ENCODE measurements around the gene LMCD1. TPM values are rescaled to one million over a fixed set of nuclear protein-coding genes. Genes with fewer than 3 reads are reported as not detected.
A peak's percentile ranks its signal among the peaks of the same experiment; 100 is the strongest.

LMCD1 gene
- total and polyA plus RNA-seq, 2 donors (not counting 1 experiment from before 2014, with no cell fraction given): 60.1 to 137 TPM

DNA sequence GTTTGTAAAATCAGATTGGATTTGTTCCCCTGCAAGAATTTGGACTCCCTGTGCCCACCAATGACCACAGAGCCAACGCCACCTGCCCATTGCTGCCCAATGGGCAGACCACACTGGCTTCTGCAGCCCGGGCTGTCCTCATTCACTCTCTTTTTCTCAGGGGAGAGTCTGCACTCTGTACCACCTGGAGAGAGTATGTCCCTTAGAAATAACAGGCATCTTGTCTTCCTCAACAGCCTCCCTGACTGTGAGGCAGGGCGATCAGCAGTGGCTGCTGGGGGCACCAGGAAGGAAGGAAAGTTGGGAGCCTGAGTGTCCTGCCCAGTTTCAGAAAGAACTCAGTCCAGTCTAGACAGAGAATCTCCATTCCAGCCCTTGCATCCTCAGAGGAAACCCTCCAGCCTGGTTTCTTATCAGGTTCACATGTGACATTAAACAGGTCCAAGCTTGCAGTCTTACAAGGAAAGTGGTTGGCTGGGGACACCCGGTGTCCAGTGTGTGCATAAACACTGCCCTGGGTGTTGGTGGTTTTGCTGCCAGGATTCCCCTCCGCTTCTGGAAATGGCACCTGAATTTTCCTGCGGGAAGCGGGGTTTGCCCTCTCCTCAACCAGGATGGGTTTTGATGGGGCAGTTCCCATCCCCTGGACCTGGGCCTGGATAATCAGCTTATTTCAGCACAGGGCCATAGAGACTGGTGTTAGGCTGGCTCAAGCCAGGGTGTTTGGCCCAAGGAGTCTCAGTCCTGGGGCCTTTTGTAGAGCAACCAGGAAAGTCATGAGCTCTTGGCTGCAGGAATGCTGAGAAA, 105.8 kb downstream of the LMCD1 start:
- Histone ChIP-seq H2AFZ (ENCODE audit: low read length) (no peak overlapping the region), H4K20me1 (ENCODE audit: control insufficient read depth, extremely low read depth, insufficient read depth, low read length) (no peaks in the 10 kb centered on the region), H3K79me2 (ENCODE audit: control insufficient read depth, insufficient read depth, low read length) (no peaks in the 10 kb centered on the region), H3K27ac (ENCODE audit: insufficient read depth, low read length) (no peak overlapping the region), H3K4me3 (replicated peaks in 1 of 4; ENCODE audit: control extremely low read depth in 1 of 4, insufficient read depth in 1 of 4, low read depth in 3 of 4, low read length in 4 of 4) (no peak overlapping the region), H3K9ac (ENCODE audit: insufficient read depth, low read length) (no peak overlapping the region), H3K27me3 (ENCODE audit: control insufficient read depth, insufficient read depth, low read length) (no peaks in the 10 kb centered on the region), H3K36me3 (ENCODE audit: control insufficient read depth, insufficient read depth, low read length) (no peaks in the 10 kb centered on the region), H3K4me1 (ENCODE audit: control insufficient read depth, extremely low read depth, insufficient read depth, low read length) (peaks cover 5% of the 10 kb centered on the region), H3K9me3 (ENCODE audit: control insufficient read depth, insufficient read depth, low read depth, low read length) (no peaks in the 10 kb centered on the region), H3K4me2 (ENCODE audit: extremely low read depth, insufficient read depth, low read length) (no peak overlapping the region)
- no peak for TF ChIP-seq EZH2 (IDR thresholded peaks at IDR 0.05; ENCODE audit: low read length, missing control alignments)
- TF ChIP-seq, protein P1, sequence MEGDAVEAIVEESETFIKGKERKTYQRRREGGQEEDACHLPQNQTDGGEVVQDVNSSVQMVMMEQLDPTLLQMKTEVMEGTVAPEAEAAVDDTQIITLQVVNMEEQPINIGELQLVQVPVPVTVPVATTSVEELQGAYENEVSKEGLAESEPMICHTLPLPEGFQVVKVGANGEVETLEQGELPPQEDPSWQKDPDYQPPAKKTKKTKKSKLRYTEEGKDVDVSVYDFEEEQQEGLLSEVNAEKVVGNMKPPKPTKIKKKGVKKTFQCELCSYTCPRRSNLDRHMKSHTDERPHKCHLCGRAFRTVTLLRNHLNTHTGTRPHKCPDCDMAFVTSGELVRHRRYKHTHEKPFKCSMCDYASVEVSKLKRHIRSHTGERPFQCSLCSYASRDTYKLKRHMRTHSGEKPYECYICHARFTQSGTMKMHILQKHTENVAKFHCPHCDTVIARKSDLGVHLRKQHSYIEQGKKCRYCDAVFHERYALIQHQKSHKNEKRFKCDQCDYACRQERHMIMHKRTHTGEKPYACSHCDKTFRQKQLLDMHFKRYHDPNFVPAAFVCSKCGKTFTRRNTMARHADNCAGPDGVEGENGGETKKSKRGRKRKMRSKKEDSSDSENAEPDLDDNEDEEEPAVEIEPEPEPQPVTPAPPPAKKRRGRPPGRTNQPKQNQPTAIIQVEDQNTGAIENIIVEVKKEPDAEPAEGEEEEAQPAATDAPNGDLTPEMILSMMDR (conservative IDR thresholded peaks at IDR 0.05 in 1 of 2, IDR thresholded peaks at IDR 0.05 in 1 of 2; ENCODE audit: low read depth in 1 of 2, low read length in 2 of 2): peak; percentile 69 to 83
- DNase-seq (ENCODE audit: low read depth in 2 of 2): peak; percentile 79 to 83

DNA sequence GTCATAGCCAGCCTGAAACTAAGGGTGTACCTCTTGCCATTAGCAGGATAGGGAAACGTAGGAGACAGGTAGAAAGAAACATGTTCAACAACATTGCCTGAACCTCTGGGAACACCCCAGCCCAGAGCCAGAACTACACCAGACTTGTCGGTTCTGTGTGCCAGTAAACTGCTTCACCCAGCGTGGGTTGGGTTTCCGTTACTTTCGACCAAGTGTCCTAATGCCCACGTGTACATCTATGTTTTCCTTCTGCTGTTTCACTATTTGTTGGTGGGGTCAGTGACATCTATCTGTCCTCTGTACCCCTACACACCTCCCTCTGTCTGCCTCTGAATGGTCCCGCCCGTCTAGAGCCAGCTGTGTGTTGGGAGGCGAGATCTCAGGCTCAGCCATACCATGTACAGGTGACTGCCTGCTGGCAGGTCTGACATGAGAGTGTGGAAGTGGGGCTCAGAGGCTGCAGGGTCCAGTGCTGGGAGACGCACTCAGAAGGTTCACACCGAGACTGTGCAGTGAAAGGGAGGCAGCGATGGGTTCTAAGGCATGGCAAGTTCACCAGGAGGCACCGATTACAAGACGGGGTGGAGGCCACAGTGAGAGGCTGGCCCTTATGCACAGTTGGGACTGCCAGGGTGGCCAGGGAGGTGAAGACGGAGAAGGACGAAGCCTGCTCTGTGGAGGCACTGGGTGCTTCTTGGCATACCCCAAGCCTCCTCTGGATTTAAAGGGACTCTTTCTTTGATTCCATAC, 106.6 kb downstream of the LMCD1 start:
- no peaks in the 10 kb centered on the region for H3K27me3 ChIP-seq (ENCODE audit: control insufficient read depth, insufficient read depth, low read length)
- TF ChIP-seq, protein P1 (conservative IDR thresholded peaks at IDR 0.05 in 1 of 2, IDR thresholded peaks at IDR 0.05 in 1 of 2; ENCODE audit: low read depth in 1 of 2, low read length in 2 of 2): no peak
- no peak for TF ChIP-seq EZH2 (IDR thresholded peaks at IDR 0.05; ENCODE audit: low read length, missing control alignments)

DNA sequence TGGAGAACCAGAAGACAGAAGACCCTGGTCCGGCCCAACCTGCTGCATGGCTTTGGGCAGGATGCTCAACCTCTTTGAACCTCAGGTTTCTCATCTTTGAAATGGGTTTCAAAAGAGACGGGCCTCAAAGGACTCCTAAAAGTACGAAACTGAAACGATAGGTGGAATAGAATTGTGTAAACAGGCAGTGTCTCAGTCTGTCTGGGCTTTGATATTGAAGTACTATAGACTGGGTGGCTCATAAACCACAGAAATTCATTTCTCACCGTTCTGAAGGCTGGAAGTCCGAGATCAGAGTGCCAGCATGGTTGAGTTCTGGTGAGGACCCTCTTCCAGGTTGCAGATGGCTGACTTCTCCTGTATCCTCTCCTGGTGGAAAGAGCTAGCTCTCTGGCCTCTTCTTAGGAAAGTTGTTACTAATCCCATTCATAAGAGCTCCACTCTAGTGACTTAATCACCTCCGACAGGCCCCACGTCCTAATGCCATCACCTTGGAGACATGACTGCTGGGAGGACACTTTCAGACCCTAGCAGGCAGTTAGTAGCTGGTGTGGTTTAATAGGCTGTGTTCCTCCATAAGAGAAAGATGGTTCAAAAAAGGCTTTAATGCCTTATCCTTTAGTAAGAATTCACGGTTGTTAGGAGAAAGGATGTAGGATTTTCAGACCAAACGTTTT, 107.3 kb downstream of the LMCD1 start:
- Histone ChIP-seq H3K79me2 (ENCODE audit: control insufficient read depth, insufficient read depth, low read length) (no peaks in the 10 kb centered on the region), H3K4me3 (replicated peaks in 1 of 4; ENCODE audit: control extremely low read depth in 1 of 4, insufficient read depth in 1 of 4, low read depth in 3 of 4, low read length in 4 of 4) (no peak overlapping the region), H3K4me1 (ENCODE audit: control insufficient read depth, extremely low read depth, insufficient read depth, low read length) (peaks cover 5% of the 10 kb centered on the region), H3K9me3 (ENCODE audit: control insufficient read depth, insufficient read depth, low read depth, low read length) (no peaks in the 10 kb centered on the region), H3K9ac (ENCODE audit: insufficient read depth, low read length) (no peak overlapping the region), H3K36me3 (ENCODE audit: control insufficient read depth, insufficient read depth, low read length) (no peaks in the 10 kb centered on the region), H3K27me3 (ENCODE audit: control insufficient read depth, insufficient read depth, low read length) (no peaks in the 10 kb centered on the region), H4K20me1 (ENCODE audit: control insufficient read depth, extremely low read depth, insufficient read depth, low read length) (no peaks in the 10 kb centered on the region), H3K27ac (ENCODE audit: insufficient read depth, low read length) (no peak overlapping the region), H3K4me2 (ENCODE audit: extremely low read depth, insufficient read depth, low read length) (no peak overlapping the region), H2AFZ (ENCODE audit: low read length) (no peak overlapping the region)
- DNase-seq (ENCODE audit: low read depth in 2 of 2): no peak
- no peak for TF ChIP-seq EZH2 (IDR thresholded peaks at IDR 0.05; ENCODE audit: low read length, missing control alignments)
- TF ChIP-seq, protein P1 (conservative IDR thresholded peaks at IDR 0.05 in 1 of 2, IDR thresholded peaks at IDR 0.05 in 1 of 2; ENCODE audit: low read depth in 1 of 2, low read length in 2 of 2): no peak

More for the DNA sequence above, 106.6 kb downstream of the LMCD1 start:
- Histone ChIP-seq H3K9me3 (ENCODE audit: control insufficient read depth, insufficient read depth, low read depth, low read length) (no peaks in the 10 kb centered on the region), H3K9ac (ENCODE audit: insufficient read depth, low read length) (no peak overlapping the region), H3K4me3 (replicated peaks in 1 of 4; ENCODE audit: control extremely low read depth in 1 of 4, insufficient read depth in 1 of 4, low read depth in 3 of 4, low read length in 4 of 4) (no peak overlapping the region), H3K79me2 (ENCODE audit: control insufficient read depth, insufficient read depth, low read length) (no peaks in the 10 kb centered on the region), H3K4me2 (ENCODE audit: extremely low read depth, insufficient read depth, low read length) (no peak overlapping the region), H4K20me1 (ENCODE audit: control insufficient read depth, extremely low read depth, insufficient read depth, low read length) (no peaks in the 10 kb centered on the region), H3K4me1 (ENCODE audit: control insufficient read depth, extremely low read depth, insufficient read depth, low read length) (peaks cover 5% of the 10 kb centered on the region), H3K36me3 (ENCODE audit: control insufficient read depth, insufficient read depth, low read length) (no peaks in the 10 kb centered on the region), H2AFZ (ENCODE audit: low read length) (no peak overlapping the region), H3K27ac (ENCODE audit: insufficient read depth, low read length) (no peak overlapping the region)
- DNase-seq (ENCODE audit: low read depth in 2 of 2): no peak
